Measurements from ENCODE around the gene MXD3.
"Not testable (repeated sequence)": the region's sequence is repeated elsewhere in the genome, so short reads cannot be mapped to it uniquely, and the experiment has no call there.

MXD3 gene

GRCh38 chr5:177307544-177308363 is 3.9 kb downstream of the MXD3 start:
- TF ChIP-seq GATA1 (IDR thresholded peaks at IDR 0.05; ENCODE audit: low read depth, low read length): no peak
- TF ChIP-seq POLR2A (IDR thresholded peaks at IDR 0.05; ENCODE audit: low read length): no peak
- DNase-seq: no peak

GRCh38 chr5:177306674-177307543 is 4.8 kb downstream of the MXD3 start:
- no peak for DNase-seq
- no peak for TF ChIP-seq GATA1 (IDR thresholded peaks at IDR 0.05; ENCODE audit: low read depth, low read length)
- peak; percentile 37 for TF ChIP-seq POLR2A (IDR thresholded peaks at IDR 0.05; ENCODE audit: low read length)

- DNase-seq: not testable (repeated sequence)
These were observed 5.5 kb downstream of the MXD3 start for GRCh38 chr5:177306103-177306640.

- TF ChIP-seq POLR2A (IDR thresholded peaks at IDR 0.05; ENCODE audit: low read length) (no peak), GATA1 (IDR thresholded peaks at IDR 0.05; ENCODE audit: low read depth, low read length) (no peak)
- no peak for DNase-seq
These were observed 7.1 kb downstream of the MXD3 start for GRCh38 chr5:177304392-177305119.

GRCh38 chr5:177303925-177304391 is 7.7 kb downstream of the MXD3 start:
- TF ChIP-seq GATA1 (IDR thresholded peaks at IDR 0.05; ENCODE audit: low read depth, low read length): no peak
- TF ChIP-seq POLR2A (IDR thresholded peaks at IDR 0.05; ENCODE audit: low read length): peak; percentile 43
- peak; percentile 71 to 75 for DNase-seq

GRCh38 chr5:177303121-177303924 is 8.4 kb downstream of the MXD3 start, which contains the start of the genes PRELID1 and RAB24:
TSS of gene PRELID1 (plus strand) at chr5:177303799. CDS start at chr5:177303986, 187 bp downstream.
TSS of gene RAB24 (minus strand) at chr5:177303719. CDS start at chr5:177303288, 431 bp downstream.
- no peak for TF ChIP-seq GATA1 (IDR thresholded peaks at IDR 0.05; ENCODE audit: low read depth, low read length)
- peak; percentile 48 for TF ChIP-seq POLR2A (IDR thresholded peaks at IDR 0.05; ENCODE audit: low read length)
- DNase-seq: peak; percentile 94 to 96

GRCh38 chr5:177302354-177303110 is 9.2 kb downstream of the MXD3 start:
- peak; percentile 53 to 56 for DNase-seq
- no peak for TF ChIP-seq POLR2A (IDR thresholded peaks at IDR 0.05; ENCODE audit: low read length)
- TF ChIP-seq GATA1 (IDR thresholded peaks at IDR 0.05; ENCODE audit: low read depth, low read length): no peak

GRCh38 chr5:177301503-177302165 is 10.1 kb downstream of the MXD3 start:
- no peak for DNase-seq
- TF ChIP-seq POLR2A (IDR thresholded peaks at IDR 0.05; ENCODE audit: low read length) (no peak), GATA1 (IDR thresholded peaks at IDR 0.05; ENCODE audit: low read depth, low read length) (no peak)

GRCh38 chr5:177300951-177301350 is 10.7 kb downstream of the MXD3 start:
- TF ChIP-seq GATA1 (IDR thresholded peaks at IDR 0.05; ENCODE audit: low read depth, low read length) (no peak), POLR2A (IDR thresholded peaks at IDR 0.05; ENCODE audit: low read length) (no peak)
- DNase-seq: no peak

- peak; percentile 68 to 70 for DNase-seq
- TF ChIP-seq GATA1 (IDR thresholded peaks at IDR 0.05; ENCODE audit: low read depth, low read length) (no peak), POLR2A (IDR thresholded peaks at IDR 0.05; ENCODE audit: low read length) (no peak)
These were observed 11.3 kb downstream of the MXD3 start for GRCh38 chr5:177300236-177300880.

GRCh38 chr5:177299697-177300096 is 12.0 kb downstream of the MXD3 start:
- no peak for DNase-seq
- TF ChIP-seq GATA1 (IDR thresholded peaks at IDR 0.05; ENCODE audit: low read depth, low read length): no peak
- no peak for TF ChIP-seq POLR2A (IDR thresholded peaks at IDR 0.05; ENCODE audit: low read length)
